Subcutaneous adipose tissue (tissue), 4 donors: Measurements from ENCODE around the gene GLS2. TPM values are rescaled to one million over a fixed set of nuclear protein-coding genes. Genes with fewer than 3 reads are reported as not detected.

Source experiments
- total RNA-seq, 4 donors: library from RNA; depleted of rRNA; stranded (reverse); fragments of >200 nt; gene quantifications; one replicate each; pipeline ENCODE4 v1.1.0, GENCODE V29; 2016
- TF ChIP-seq, protein P1 (sequence below): fragments of 450-650 bp; IDR thresholded peaks from one replicate; pipeline ENCODE4 v1.5.1; 2016; ENCODE audit warnings: low read depth, mild to moderate bottlenecking, control low read depth, antibody characterized with exemption, moderate library complexity

The GLS2 gene
- total RNA-seq, 4 donors from 2014 or later: 1.8 to 3.2 TPM; not detected in 2

DNA sequence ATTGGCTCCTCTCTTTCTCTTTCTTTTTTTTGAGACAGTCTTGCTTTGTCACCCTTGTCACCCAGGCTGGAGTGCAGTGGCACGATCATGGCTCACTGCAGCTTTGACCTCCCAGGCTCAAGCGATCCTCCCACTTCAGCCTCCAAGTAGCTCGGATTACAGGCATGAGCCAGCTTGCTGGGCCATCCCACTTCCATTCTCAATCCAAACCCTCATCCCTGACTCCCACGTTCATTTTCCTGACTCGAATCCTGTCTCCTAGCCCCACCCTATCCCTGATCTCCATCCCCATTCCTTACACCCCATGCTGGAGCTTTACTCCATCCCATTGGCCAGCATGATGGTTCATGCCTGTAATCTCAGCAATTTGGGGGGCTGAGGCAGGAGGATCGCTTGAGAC is 11.8 kb downstream of the GLS2 start:
- TF ChIP-seq, protein P1, sequence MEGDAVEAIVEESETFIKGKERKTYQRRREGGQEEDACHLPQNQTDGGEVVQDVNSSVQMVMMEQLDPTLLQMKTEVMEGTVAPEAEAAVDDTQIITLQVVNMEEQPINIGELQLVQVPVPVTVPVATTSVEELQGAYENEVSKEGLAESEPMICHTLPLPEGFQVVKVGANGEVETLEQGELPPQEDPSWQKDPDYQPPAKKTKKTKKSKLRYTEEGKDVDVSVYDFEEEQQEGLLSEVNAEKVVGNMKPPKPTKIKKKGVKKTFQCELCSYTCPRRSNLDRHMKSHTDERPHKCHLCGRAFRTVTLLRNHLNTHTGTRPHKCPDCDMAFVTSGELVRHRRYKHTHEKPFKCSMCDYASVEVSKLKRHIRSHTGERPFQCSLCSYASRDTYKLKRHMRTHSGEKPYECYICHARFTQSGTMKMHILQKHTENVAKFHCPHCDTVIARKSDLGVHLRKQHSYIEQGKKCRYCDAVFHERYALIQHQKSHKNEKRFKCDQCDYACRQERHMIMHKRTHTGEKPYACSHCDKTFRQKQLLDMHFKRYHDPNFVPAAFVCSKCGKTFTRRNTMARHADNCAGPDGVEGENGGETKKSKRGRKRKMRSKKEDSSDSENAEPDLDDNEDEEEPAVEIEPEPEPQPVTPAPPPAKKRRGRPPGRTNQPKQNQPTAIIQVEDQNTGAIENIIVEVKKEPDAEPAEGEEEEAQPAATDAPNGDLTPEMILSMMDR: no peak

DNA sequence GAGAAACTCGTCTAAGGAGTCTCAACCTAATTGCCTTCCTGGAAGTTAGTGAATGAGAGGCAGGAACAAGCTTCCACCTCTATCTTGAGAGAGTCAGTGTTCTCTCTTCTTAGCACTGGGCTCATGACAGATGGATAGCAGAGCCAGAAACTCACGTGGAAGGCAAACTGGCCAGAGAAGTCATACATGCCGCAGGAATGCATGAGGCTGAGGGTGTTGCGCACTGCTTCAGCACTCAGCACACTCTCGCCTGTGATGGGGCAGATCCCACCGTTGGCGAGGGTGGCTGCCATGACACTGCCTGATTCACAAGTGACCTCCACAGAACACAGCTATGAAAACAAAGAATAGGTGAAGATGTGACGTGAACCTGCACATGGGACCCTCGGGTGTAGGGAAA is 13.6 kb downstream of the GLS2 start:
- TF ChIP-seq, protein P1: no peak

DNA sequence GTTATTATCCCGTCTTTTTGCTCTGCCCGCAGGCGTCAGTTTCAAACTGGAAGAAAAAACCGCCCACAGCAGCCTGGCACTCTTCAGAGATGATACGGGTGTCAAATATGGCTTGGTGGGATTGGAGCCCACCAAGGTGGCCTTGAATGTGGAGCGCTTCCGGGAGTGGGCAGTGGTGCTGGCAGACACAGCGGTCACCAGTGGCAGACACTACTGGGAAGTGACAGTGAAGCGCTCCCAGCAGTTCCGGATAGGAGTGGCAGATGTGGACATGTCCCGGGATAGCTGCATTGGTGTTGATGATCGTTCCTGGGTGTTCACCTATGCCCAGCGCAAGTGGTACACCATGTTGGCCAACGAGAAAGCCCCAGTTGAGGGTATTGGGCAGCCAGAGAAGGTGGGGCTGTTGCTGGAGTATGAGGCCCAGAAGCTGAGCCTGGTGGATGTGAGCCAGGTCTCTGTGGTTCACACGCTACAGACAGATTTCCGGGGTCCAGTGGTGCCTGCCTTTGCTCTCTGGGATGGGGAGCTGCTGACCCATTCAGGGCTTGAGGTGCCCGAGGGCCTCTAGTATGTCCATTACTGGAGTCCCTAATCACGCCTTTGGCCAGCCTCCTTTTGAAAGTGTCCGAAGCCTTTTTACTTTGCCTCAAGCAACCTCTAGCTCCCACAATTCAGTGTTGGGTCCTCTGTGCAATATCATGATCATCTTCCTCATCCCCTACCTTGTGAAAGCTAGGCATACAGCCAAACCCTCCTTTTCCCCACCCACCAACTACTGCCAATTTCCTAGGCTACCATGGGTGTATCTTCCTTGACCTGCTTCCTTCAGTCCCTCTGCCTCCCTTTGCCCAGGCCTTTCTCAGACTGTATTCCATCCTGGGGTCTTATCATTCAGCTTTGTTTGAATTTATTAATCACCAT is 18.7 kb downstream of the GLS2 start:
- TF ChIP-seq, protein P1: no peak

DNA sequence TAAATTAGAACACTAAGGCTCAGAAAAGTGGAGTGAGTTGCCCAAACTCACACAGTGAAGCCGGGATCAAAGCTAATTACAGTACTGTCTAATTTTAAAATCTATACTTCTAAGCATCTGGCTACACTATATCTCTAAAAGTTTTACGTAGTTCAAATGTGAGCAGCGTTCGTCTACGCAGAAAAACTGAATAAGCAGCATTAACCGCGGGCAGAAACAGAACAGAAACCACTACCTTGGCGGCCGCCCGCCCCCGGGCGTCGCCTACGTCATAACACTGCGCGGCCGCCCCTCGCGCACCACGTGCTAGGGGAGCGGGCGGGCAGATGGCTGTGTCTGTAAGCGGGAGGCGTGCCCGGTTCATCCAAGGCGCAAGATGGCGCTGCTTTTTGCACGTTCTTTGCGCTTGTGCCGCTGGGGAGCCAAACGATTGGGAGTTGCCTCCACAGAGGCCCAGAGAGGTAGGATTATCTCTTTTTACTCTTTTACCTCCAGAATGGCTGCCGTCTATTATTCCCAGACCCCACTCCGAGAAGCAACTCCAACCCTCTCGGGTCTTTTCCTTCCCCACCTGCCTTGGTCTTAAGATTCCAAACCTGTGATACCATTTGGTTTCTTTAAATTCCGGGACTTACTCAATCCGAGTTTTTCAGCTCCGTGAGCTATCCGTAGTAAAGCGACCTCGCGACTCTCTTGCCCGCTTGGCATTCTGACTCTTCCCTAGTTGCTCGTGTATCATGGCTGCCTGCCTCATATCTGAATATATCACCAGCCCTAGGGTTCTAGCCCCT is 19.6 kb downstream of the GLS2 start, which contains the start of gene SPRYD4:
Gene SPRYD4, plus strand, starts transcription at position 363 of the 791 bp plus-strand sequence. Its CDS starts 14 bp downstream, at position 377.
- TF ChIP-seq, protein P1: no peak

DNA sequence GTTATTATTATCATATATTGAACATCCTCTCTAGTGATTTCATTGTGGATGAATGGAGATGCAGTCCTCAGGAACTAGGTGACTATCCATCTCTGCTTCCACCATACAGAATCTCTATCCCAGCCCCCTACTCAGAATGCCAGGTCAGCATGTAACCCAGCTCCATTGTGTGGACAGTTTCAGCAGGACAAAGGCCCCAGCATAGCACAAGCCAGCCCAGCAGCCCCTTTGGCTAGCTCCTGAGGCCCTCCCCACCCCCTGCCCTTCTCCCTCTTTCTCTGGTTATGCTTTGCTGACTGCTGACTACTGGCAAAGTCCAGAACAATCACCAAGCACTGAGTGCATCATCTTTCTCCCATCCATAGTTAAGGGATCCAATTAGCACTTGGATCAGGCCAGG is 25.4 kb downstream of the GLS2 start:
- TF ChIP-seq, protein P1: no peak

DNA sequence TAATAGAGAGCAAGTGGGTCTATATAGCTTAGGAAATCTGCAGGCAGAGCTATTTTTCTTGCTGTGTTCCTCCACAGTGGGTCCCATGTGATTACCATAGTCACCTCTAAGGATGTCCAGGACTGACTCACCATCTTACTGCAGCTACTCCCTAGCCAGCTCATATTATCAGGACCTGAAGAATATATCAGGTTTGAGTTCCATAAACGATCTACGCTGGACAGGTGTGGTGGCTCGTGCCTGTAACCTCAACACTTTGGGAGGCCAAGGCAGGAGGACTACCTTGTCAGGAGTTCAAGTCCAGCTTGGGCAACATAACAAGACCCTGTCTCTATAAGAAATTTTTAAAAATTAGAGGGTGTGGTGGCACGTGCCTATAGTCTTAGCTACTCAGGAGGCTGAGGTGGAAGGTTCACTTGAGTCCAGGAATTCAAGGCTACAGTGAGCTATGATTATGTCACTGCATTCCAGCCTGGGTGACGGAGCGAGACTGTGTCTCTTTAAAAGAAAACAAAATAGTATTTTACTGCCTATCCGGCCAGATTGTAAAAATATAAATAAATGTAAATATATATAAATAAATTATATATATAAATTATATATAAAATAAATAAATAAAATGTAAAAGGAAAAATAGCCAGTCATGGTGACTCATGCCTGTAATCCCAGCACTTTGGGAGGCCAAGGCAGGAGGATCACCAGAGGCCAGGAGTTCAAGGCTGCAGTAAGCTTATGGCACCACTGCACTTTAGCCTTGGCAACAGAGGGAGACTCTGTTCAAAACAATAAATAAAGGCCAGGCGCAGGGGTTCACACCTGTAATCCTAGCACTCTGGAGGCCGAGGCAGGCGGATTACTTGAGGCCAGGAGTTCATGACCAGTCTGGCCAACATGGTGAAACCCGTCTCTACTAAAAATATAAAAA is 26.5 kb downstream of the GLS2 start:
- TF ChIP-seq, protein P1: no peak
